Measurements from ENCODE around the gene CPT2.

The CPT2 gene

DNA sequence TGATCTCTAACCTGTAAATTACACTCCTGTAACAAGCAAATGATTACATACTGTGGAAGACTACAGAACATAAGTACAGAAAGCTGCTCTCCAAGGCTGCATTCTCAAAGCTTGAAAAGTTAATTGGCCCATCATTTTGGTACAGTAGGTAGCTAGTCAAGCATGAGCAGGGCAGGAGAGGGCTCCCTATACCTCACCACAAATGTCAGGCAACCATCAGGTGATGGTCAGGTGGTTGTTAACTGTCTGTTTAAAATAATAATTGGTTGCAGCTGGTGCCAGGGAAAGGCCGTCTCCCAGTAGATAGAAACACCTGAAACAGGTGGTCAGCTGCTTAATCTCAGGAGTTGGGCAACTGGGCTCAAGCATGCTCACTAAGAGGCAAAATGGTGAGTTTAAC is 41.1 kb upstream of the CPT2 start:
- Histone ChIP-seq H3K9me3 (ENCODE audit: severe bottlenecking) (no peaks in the 10 kb centered on the region), H3K4me3 (ENCODE audit: severe bottlenecking) (no peak overlapping the region), H3K4me1 (ENCODE audit: insufficient read depth, poor library complexity, severe bottlenecking) (no peaks in the 10 kb centered on the region), H3K27me3 (ENCODE audit: insufficient read depth, poor library complexity, severe bottlenecking) (no peaks in the 10 kb centered on the region), H3K36me3 (ENCODE audit: low read depth) (no peaks in the 10 kb centered on the region), H3K27ac (ENCODE audit: poor library complexity, severe bottlenecking) (no peak overlapping the region)
- no peak for DNase-seq (ENCODE audit: low spot score)
- ATAC-seq (ENCODE audit: low read depth) = no peak
- TF ChIP-seq, protein P1, sequence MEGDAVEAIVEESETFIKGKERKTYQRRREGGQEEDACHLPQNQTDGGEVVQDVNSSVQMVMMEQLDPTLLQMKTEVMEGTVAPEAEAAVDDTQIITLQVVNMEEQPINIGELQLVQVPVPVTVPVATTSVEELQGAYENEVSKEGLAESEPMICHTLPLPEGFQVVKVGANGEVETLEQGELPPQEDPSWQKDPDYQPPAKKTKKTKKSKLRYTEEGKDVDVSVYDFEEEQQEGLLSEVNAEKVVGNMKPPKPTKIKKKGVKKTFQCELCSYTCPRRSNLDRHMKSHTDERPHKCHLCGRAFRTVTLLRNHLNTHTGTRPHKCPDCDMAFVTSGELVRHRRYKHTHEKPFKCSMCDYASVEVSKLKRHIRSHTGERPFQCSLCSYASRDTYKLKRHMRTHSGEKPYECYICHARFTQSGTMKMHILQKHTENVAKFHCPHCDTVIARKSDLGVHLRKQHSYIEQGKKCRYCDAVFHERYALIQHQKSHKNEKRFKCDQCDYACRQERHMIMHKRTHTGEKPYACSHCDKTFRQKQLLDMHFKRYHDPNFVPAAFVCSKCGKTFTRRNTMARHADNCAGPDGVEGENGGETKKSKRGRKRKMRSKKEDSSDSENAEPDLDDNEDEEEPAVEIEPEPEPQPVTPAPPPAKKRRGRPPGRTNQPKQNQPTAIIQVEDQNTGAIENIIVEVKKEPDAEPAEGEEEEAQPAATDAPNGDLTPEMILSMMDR (IDR thresholded peaks at IDR 0.05; ENCODE audit: poor library complexity, severe bottlenecking) = no peak

DNA sequence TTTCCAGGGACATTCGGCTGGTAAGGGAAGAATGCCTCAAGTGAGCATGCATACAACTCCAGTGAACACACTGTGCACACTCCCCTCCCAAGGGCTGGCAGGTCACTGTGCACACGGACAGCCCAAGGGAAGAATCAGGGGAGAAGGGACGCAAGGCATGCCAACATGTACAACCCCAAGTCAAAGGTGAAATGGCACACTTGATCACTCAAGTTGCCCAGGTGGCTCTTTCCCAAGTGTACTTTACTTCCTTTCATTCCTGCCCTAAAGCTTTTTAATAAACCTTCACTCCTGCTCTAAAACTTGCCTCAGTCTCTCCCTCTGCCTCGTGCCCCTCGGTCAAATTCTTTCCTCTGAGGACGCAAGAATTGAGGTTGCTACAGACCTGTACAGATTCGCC is 40.7 kb upstream of the CPT2 start:
- no peak overlapping the region for H3K27ac ChIP-seq (ENCODE audit: poor library complexity, severe bottlenecking)
- H3K4me1 ChIP-seq (ENCODE audit: insufficient read depth, poor library complexity, severe bottlenecking) = no peaks in the 10 kb centered on the region
- ATAC-seq (ENCODE audit: low read depth) = no peak
- no peak for DNase-seq (ENCODE audit: low spot score)
- H3K9me3 ChIP-seq (ENCODE audit: severe bottlenecking) = no peaks in the 10 kb centered on the region
- TF ChIP-seq, protein P1 (IDR thresholded peaks at IDR 0.05; ENCODE audit: poor library complexity, severe bottlenecking) = no peak
- no peaks in the 10 kb centered on the region for H3K36me3 ChIP-seq (ENCODE audit: low read depth)
- no peaks in the 10 kb centered on the region for H3K27me3 ChIP-seq (ENCODE audit: insufficient read depth, poor library complexity, severe bottlenecking)
- no peak overlapping the region for H3K4me3 ChIP-seq (ENCODE audit: severe bottlenecking)

- H3K4me3 ChIP-seq (ENCODE audit: severe bottlenecking) = no peak overlapping the region
- H3K27me3 ChIP-seq (ENCODE audit: insufficient read depth, poor library complexity, severe bottlenecking) = no peaks in the 10 kb centered on the region
- no peaks in the 10 kb centered on the region for H3K9me3 ChIP-seq (ENCODE audit: severe bottlenecking)
- H3K36me3 ChIP-seq (ENCODE audit: low read depth) = no peaks in the 10 kb centered on the region
- H3K27ac ChIP-seq (ENCODE audit: poor library complexity, severe bottlenecking) = no peak overlapping the region
- DNase-seq (ENCODE audit: low spot score) (no peak), ATAC-seq (ENCODE audit: low read depth) (no peak)
- H3K4me1 ChIP-seq (ENCODE audit: insufficient read depth, poor library complexity, severe bottlenecking) = no peaks in the 10 kb centered on the region
- TF ChIP-seq, protein P1 (IDR thresholded peaks at IDR 0.05; ENCODE audit: poor library complexity, severe bottlenecking) = no peak
Observed at GRCh38 chr1:53156783-53157182, 39.8 kb upstream of the CPT2 start.

- DNase-seq (ENCODE audit: low spot score) = no peak
- no peaks in the 10 kb centered on the region for H3K9me3 ChIP-seq (ENCODE audit: severe bottlenecking)
- H3K27me3 ChIP-seq (ENCODE audit: insufficient read depth, poor library complexity, severe bottlenecking) = no peaks in the 10 kb centered on the region
- no peak for ATAC-seq (ENCODE audit: low read depth)
- H3K4me1 ChIP-seq (ENCODE audit: insufficient read depth, poor library complexity, severe bottlenecking) = no peaks in the 10 kb centered on the region
- H3K27ac ChIP-seq (ENCODE audit: poor library complexity, severe bottlenecking) = no peak overlapping the region
- no peaks in the 10 kb centered on the region for H3K36me3 ChIP-seq (ENCODE audit: low read depth)
- TF ChIP-seq, protein P1 (IDR thresholded peaks at IDR 0.05; ENCODE audit: poor library complexity, severe bottlenecking) = no peak
- H3K4me3 ChIP-seq (ENCODE audit: severe bottlenecking) = no peak overlapping the region
Observed at GRCh38 chr1:53158900-53159299, 37.7 kb upstream of the CPT2 start.

DNA sequence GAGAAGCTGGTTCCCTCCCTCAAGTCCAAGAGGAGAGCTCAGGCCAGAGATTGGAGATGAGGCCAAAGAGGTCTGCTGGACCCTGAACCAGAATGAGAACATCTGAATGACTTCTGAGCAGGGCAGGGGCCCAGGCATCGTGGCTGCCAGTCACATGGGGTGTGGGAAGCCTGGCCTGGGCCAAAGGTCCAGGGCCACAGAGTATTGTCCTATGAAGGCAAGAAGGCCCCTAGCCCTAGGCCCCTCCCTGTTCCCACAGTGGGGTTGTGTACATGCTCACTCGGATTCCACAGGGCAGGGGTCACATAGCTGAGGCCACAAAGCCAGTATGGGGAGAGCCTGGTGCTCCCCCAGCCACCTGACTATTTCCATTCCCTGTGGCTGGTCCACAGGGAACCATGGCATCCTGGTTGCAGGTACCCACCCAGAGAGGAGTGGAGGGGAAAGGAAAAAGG is 35.7 kb upstream of the CPT2 start:
- no peak for DNase-seq (ENCODE audit: low spot score)
- Histone ChIP-seq H3K27ac (ENCODE audit: poor library complexity, severe bottlenecking) (no peak overlapping the region), H3K36me3 (ENCODE audit: low read depth) (no peaks in the 10 kb centered on the region), H3K27me3 (ENCODE audit: insufficient read depth, poor library complexity, severe bottlenecking) (no peaks in the 10 kb centered on the region), H3K4me3 (ENCODE audit: severe bottlenecking) (no peak overlapping the region), H3K9me3 (ENCODE audit: severe bottlenecking) (no peaks in the 10 kb centered on the region), H3K4me1 (ENCODE audit: insufficient read depth, poor library complexity, severe bottlenecking) (no peaks in the 10 kb centered on the region)
- TF ChIP-seq, protein P1 (IDR thresholded peaks at IDR 0.05; ENCODE audit: poor library complexity, severe bottlenecking) = no peak
- ATAC-seq (ENCODE audit: low read depth) = no peak

Data from RWPE2 (cell line).